Measurements from ENCODE around the gene CELSR1.

The CELSR1 gene

DNA sequence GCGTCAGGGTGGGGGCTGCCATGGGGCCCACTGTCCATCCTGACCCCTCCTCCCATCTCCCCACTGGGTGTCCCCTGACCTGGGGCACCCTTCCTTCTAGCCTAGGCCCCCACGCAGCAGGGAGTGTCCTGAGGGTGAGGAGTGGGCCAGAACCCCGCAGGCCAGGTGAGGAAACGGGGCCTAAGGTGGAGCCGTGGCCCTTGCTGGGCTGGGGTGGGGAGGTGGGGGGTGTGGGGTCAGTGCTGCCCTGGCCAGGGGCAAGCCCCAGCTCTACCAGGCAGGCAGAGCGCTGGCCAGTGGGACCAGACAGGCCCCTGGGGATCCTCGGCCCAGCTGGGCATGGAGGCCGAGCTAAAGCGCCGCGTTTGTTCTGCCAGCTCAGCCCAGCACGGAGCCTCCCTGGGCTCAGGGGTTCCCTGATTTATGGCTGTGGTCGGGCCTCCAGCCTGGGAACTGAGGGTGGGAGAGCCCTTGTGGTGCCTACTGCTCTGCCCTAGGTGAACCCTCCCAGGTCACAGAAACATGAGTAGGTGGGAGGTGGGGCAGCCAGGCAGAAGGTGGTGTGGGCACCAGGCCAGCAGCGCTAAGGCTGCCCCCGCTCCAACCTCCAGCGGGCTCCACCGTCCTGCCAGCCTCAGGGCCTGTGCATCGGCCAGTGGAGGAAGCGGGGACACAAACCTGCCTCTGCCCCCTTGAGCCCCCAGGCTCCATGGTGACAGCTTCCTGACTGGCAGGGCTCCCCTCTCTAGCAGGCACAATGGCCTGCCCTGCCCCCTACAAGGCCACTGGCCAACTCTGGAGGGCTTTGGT is 179.5 kb downstream of the CELSR1 start:
- DNase-seq: no peak

- no peak for DNase-seq
Measured at GRCh38 chr22:46356496-46357480, 180.6 kb downstream of the CELSR1 start.

DNA sequence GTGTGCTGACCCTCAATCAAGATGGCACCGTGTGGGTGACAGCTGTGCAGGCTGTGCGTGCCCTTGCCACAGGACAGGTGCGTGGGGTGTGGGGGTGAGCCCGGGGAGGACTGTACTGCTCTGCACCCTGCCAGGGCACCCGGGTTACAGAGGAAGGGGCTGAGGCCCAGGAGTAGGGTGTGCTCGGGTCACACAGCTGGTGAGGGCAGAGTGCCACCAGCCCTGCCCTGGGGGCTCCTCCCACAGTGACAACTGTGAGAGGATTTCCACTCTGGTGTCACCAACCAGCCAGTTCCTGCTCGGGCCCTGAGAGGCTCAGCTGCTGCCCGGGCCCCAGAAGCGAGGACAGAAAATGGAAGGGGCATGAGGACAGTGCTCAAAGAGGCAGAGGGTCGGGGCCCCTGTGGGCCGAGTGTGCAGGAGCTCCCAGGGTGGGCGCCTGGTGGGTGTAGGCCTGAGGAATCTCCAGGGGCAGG is 181.4 kb downstream of the CELSR1 start:
- DNase-seq: no peak

DNA sequence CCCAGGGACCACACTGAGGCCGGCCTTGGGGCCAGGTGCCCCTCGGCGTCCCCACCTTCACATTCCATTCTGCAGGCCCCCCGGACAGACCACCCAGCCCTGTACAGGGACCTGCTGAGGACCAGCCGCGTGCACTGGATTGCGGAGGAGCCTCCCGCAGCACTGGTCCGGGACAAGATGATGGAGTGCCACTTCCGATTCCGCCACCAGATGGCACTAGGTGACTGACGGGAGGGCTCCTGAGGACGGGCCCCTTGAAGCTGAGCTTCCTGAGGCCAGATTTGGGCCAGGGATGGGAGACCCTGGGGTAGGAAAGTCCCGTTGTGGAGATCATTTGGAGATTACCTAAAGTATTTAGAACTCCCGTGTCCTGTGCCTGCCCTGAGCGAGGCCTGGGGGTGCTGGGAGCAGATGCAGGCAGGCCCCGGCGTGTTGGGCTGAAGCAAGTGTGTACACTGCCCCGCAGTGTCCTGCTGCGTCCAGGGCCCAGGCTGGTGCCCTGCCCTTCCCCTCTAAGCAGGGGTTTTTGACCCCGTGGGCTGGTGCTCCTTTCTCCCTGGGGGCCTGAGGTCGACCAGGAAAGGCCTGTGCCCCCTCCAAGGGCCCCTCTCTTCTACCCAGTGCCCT is 181.9 kb downstream of the CELSR1 start:
- DNase-seq: peak; percentile 21

- DNase-seq: no peak
Measured at GRCh38 chr22:46354993-46355305, 182.5 kb downstream of the CELSR1 start.

GRCh38 chr22:46354176-46354992 is 183.0 kb downstream of the CELSR1 start:
- no peak for DNase-seq

GRCh38 chr22:46353483-46354105 is 183.8 kb downstream of the CELSR1 start:
- no peak for DNase-seq

DNA sequence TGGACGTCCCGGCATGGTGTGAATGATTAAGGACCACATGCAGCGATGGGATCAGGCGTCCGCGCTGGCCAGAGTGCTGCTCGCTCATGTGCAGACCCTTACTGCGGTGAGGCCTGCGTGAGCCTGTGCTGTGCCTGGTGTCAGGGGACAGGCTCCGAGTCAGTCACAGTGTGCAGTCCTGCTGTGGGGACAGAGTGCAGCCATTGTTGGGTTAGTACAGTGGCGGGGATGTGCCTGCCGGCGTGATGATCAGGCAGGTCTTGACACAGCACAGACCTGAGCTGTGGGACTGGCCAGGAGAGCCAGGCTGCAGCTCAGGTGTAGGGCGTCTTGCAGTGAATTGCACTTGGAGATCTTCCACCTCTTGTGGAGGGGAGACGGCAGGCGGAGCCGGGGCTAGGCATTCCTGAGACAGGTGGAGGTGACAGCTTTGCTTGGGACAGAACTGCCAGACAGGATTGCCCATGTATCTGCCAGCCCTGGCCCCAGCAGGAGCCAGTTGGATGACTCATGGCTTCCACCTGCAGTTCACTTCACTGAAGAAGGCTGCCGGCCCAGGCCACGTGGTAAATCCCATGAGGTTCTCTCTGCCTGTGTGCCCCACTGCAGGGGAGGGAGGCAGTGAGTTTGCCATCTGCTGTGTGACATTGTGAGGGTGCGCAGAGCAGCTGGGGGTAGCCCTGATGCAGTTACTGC is 184.6 kb downstream of the CELSR1 start:
- no peak for DNase-seq

DNA sequence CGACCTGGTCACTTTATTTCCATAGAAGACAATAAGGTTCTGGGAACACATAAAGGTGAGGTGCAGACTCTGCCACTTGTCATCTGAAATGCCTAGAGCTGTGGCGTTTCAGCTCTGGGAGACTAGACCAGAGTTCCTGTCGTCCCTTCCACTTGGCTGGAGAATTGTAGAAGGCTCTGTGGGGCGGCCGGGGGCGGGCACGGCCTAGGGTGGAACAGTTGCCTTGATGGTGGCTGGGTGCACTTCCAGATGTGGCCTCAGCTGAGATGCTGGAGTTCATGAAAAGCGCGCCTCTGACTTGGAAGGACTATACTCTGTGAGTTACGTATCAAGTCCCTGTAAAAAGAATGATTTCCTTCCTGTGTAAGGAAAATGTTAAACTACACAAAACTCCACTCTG is 185.1 kb downstream of the CELSR1 start:
- no peak for DNase-seq

DNA sequence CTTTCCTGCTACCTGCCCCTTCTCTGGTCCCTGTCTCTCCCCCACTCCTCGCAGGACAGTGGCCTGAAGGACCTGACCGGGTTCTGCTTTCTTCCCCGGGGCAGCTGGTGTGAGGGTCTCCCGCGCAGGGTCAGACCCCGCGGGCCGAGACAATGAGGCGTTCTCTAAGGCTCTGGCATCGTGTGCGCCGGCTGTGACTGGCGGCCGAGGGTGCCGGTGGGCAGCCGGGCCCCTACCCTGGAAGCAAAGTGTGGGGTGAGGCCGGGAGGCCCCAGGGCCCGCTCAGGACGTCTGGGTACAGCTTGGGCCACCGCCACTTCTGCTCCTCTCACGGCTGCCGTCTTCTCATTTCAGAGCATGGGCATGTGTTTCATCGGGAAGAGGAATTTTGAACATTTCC is 185.7 kb downstream of the CELSR1 start:
- DNase-seq: no peak

DNA sequence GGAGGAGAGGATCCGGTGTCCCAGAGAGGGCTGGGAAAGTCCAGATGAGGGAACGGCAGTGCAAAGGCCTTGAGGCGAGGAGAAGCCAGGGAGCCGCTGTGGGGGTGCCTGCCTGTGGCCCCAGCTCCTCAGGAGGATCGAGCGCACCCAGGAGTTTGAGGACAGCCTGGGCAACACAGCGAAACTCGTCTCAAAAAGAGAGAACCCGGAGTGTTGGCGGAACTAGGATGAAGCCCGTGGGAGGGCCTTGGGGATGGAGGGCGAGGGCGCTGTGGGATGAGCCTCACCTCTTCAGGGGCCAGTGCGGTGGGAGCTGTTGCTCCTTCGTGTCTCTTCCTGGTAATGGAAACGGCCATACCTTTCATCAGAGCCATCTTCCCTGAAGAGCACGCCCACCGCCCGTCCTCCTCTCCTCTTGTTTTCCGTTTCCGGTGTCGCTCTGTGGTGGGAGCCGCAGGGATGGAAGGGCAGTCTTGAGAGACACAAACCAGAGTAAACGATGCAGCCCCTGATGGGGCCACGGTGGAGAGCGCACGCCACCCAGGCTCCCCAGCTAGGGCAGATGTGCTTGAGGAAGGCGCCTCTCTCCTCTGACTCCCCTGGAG is 186.2 kb downstream of the CELSR1 start:
- no peak for DNase-seq

GRCh38 chr22:46350646-46351045 is 186.8 kb downstream of the CELSR1 start:
- DNase-seq: no peak

- no peak for DNase-seq
Measured at GRCh38 chr22:46350121-46350520, 187.3 kb downstream of the CELSR1 start.

GRCh38 chr22:46349681-46350080 is 187.7 kb downstream of the CELSR1 start:
- no peak for DNase-seq

- no peak for DNase-seq
Measured at GRCh38 chr22:46349238-46349637, 188.2 kb downstream of the CELSR1 start.

DNA sequence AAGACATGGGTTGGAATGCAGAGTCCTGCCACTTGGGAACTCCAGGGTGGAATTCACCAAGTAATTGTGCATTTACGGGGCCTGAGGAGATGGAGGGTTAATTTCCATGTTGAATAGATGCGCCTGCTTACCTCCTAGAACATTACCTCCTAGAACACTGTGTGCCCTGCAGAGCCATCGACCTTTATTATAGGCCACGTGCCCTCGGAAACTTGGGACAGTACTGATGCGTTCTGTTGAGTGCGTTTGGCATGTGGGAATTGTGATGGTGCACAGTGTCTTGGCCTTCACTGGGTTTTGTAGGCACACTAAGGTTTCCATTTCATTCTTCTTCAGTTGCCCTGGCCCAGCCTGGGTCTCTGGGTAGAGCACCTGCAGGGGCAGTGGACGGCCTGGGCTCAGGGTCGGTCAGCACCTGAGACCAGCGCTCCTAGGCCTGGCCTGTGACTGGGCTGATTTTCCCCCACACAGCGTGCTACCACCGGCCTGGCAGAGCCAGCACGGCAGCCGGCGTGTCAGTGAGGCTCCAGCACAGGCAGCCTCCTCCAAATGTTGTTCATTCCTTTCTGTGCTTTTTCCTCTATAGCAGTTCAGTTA is 189.2 kb downstream of the CELSR1 start:
- DNase-seq: no peak

DNA sequence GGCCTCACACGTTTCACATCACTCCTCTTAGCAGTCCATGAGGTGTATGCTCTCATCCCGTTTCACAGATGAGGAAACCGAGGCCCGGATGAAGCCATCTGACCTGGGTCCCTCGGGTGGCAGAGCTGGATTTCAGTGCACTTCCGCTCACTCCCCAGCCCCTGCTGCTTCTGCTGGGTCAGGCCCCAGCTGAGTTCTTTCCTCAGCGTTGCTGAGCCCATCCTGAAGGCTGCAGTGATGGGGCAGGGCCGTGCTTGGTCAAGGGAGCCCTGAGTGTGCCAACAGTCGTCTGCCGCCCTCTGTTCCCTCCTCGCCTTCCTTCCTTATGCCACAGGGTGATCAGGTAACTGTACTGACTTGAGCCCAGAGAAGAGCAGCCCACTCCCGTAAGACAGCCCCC is 189.8 kb downstream of the CELSR1 start:
- no peak for DNase-seq

GRCh38 chr22:46346680-46347405 is 190.6 kb downstream of the CELSR1 start:
- no peak for DNase-seq

DNA sequence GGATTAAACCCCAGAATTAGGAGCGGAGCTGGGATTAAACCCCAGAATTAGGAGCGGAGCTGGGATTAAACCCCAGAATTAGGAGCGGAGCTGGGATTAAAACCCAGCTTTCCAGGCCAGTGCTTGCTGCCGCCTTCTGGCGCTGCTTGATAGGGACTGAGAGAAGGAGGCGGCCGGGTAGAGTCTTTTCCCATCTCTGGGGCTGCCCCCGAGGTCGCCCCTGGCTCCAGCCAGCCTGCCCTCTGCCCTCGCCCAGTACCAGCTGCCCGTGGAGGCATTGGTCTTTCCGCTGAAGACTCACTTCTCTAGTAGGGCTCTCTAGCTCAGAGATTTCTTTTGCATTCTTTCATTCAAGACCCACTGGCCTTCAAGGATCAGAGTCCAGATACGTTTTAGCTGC is 196.7 kb downstream of the CELSR1 start:
- DNase-seq: no peak

DNA sequence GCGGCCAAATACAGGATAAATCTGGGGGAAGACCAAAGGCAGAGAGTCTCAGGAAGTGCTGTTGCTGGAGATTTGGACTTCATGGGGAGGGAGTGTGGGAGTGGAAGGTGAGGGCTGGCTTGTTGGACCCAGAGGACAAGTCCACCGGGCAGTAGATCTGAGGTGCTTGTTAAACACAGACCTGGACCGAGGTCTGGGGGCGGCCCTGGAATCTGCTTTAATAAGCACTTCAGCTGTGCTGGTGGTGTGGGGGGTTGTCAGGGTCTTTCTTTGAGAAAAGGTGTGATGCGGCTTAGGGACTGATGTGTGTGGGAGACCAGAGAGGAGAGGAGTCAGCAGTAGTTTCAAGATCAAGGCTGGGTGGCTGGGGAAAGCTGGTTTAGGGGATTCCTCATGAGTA is 197.5 kb downstream of the CELSR1 start:
- DNase-seq: no peak

Measured in amniotic stem cell (primary cell).